OCI-LY7 (cell line): ENCODE results near the gene MARK3. TPM values are rescaled to one million over a fixed set of nuclear protein-coding genes. Genes with fewer than 3 reads are reported as not detected.

Experiments
- BruUV-seq: library from RNA; stranded (reverse); fragments of 400-500 nt; replicated peaks from 2 replicates; lab custom pipeline; 2021; lab: Mats Ljungman, UMichigan
- CTCF ChIA-PET: fragments of 300-600 bp; sonication (Branson Sonifier 250); formaldehyde crosslinking; loops from one replicate; lab custom pipeline; 2022; ENCODE audit warnings: antibody characterized with exemption; ENCODE audit not compliant: unreplicated experiment; lab: Charles Lee
- POLR2A ChIA-PET: fragments of 300-600 bp; sonication (Branson Sonifier 250); formaldehyde crosslinking; loops from one replicate; lab custom pipeline; 2022; ENCODE audit warnings: antibody characterized with exemption; lab: Charles Lee
- DNase-seq: peaks from one replicate; pipeline ENCODE4 v3.0.0-alpha.2; 2015; ENCODE audit warnings: low spot score
- H2AFZ ChIP-seq: fragments of 200-600 bp; sonication (generic), shearing (Covaris generic); 2 replicates; pipeline ENCODE4 v1.6.1; 2014; ENCODE audit warnings: mild to moderate bottlenecking, antibody characterized with exemption, low read length, moderate library complexity
- H3K27ac ChIP-seq: fragments of 200-600 bp; sonication (generic); 2 replicates; pipeline ENCODE4 v1.5.1; 2014; ENCODE audit warnings: mixed run types, low read depth, mild to moderate bottlenecking, moderate library complexity, low read length, inconsistent platforms; ENCODE audit not compliant: poor library complexity, severe bottlenecking
- H3K36me3 ChIP-seq: fragments of 200-600 bp; sonication (generic); 2 replicates; pipeline ENCODE4 v1.6.1; 2014; ENCODE audit warnings: mild to moderate bottlenecking, antibody characterized with exemption, low read length, moderate library complexity, mixed read lengths; ENCODE audit not compliant: insufficient read depth
- H3K4me1 ChIP-seq: fragments of 200-600 bp; sonication (generic); 2 replicates; pipeline ENCODE4 v1.5.1; 2014; ENCODE audit warnings: mild to moderate bottlenecking, low read length; ENCODE audit not compliant: insufficient read depth, poor library complexity, severe bottlenecking
- H3K4me2 ChIP-seq: fragments of 200-600 bp; sonication (generic); 2 replicates; pipeline ENCODE4 v1.6.1; 2014; ENCODE audit warnings: mild to moderate bottlenecking, low read length
- H3K4me3 ChIP-seq: fragments of 200-600 bp; sonication (generic); 2 replicates; pipeline ENCODE4 v1.5.1; 2014; ENCODE audit warnings: mild to moderate bottlenecking, low read depth, low read length; ENCODE audit not compliant: poor library complexity, severe bottlenecking
- H3K79me2 ChIP-seq: fragments of 200-600 bp; sonication (generic); 2 replicates; pipeline ENCODE4 v1.6.1; 2016; ENCODE audit warnings: low read depth, mild to moderate bottlenecking, low read length, moderate library complexity, mixed read lengths; ENCODE audit not compliant: insufficient read depth
- H3K9me2 ChIP-seq: fragments of 200-600 bp; sonication (generic); 2 replicates; pipeline ENCODE4 v1.6.1; 2016; ENCODE audit warnings: mild to moderate bottlenecking, low read length, mixed read lengths; ENCODE audit not compliant: insufficient read depth
- H3K9me3 ChIP-seq: fragments of 200-600 bp; sonication (generic); 2 replicates; pipeline ENCODE4 v1.6.1; 2014; ENCODE audit warnings: mild to moderate bottlenecking, mixed run types, low read length, mixed read lengths
- H4K20me1 ChIP-seq: fragments of 200-600 bp; sonication (generic); 2 replicates; pipeline ENCODE4 v1.6.1; 2014; ENCODE audit warnings: mild to moderate bottlenecking, antibody characterized with exemption, low read length, moderate library complexity, mixed read lengths; ENCODE audit not compliant: insufficient read depth
- CTCF ChIP-seq: fragments of 200-600 bp; sonication (generic); conservative IDR thresholded peaks from 2 replicates; pipeline ENCODE4 v1.5.1; 2014; ENCODE audit warnings: mild to moderate bottlenecking, antibody characterized with exemption, low read length, moderate library complexity, mixed read lengths
- EZH2phosphoT487 ChIP-seq: fragments of 200-600 bp; sonication (generic); IDR thresholded peaks from 2 replicates; pipeline ENCODE4 v1.6.1; 2018; ENCODE audit warnings: low read depth, borderline replicate concordance, mild to moderate bottlenecking, mixed run types, antibody characterized with exemption, low read length, moderate library complexity, mixed read lengths
- intact Hi-C: fragments of 100-400 bp; cut with micrococcal nuclease; formaldehyde crosslinking; loops from one replicate; pipeline ENCODE4 v1.10.0; 2022; ENCODE audit not compliant: unreplicated experiment
- total RNA-seq, 2 experiments: library from RNA; depleted of rRNA in 1 of 2; stranded (reverse); fragments of >200 nt in 1 of 2; shearing (Covaris generic) in 1 of 2; gene quantifications; 2 replicates each; pipeline ENCODE4 v1.2.3, GENCODE V29; 2014 to 2022

The MARK3 gene
- total RNA-seq, 2 experiments from 2014 or later, result 70.8 to 83.6 TPM

- no TSS peak for BruUV-seq
- intact Hi-C loops, result no loop called here
Measured at GRCh38 chr14:103347091-103347815, 38.0 kb upstream of the MARK3 start.

GRCh38 chr14:103348154-103348553 lies 37.1 kb upstream of the MARK3 start:
- ChIA-PET CTCF (no interaction called here), POLR2A (interaction anchor here (0.7 kb wide), 1 partner anchor 14 kb away, joined by 3 read pairs; no protein-coding TSS in a partner anchor)
- DNase-seq, result no peak
- TF ChIP-seq CTCF, result no peak
- TF ChIP-seq EZH2phosphoT487, result no peak
- Histone ChIP-seq H4K20me1 (peaks cover 13% of the 10 kb centered on the region; the same call in 1 of the 2 replicates), H3K4me1 (no peaks in the 10 kb centered on the region), H3K79me2 (no peaks in the 10 kb centered on the region), H3K4me2 (no peak overlapping the region), H3K9me3 (no peaks in the 10 kb centered on the region), H3K36me3 (peaks cover 23% of the 10 kb centered on the region), H3K27ac (no peak overlapping the region), H3K4me3 (no peak overlapping the region), H2AFZ (no peak overlapping the region), H3K9me2 (no peaks in the 10 kb centered on the region)
- no TSS peak for BruUV-seq
- intact Hi-C loops, result no loop called here

More at GRCh38 chr14:103347091-103347815, 38.0 kb upstream of the MARK3 start:
- POLR2A ChIA-PET, result no interaction called here
- Histone ChIP-seq H3K27ac (no peak overlapping the region), H3K36me3 (peaks cover 32% of the 10 kb centered on the region), H3K9me2 (no peaks in the 10 kb centered on the region), H3K4me1 (no peaks in the 10 kb centered on the region), H3K9me3 (no peaks in the 10 kb centered on the region), H3K4me3 (no peak overlapping the region), H3K79me2 (no peaks in the 10 kb centered on the region), H2AFZ (no peak overlapping the region), H3K4me2 (no peak overlapping the region), H4K20me1 (peaks cover 16% of the 10 kb centered on the region; the same call in 1 of the 2 replicates)
- CTCF ChIA-PET, result no interaction called here
- TF ChIP-seq EZH2phosphoT487, result no peak
- DNase-seq, result no peak

GRCh38 chr14:103349982-103350381 lies 35.2 kb upstream of the MARK3 start:
- no peaks in the 10 kb centered on the region for H3K9me3 ChIP-seq
- TF ChIP-seq CTCF (no peak), EZH2phosphoT487 (no peak)
- ChIA-PET POLR2A (no interaction called here), CTCF (no interaction called here)
- H4K20me1 ChIP-seq, result no peaks in the 10 kb centered on the region; the same call in 1 of the 2 replicates
- no peak overlapping the region for H3K4me2 ChIP-seq
- H3K9me2 ChIP-seq, result no peaks in the 10 kb centered on the region
- intact Hi-C loops, result no loop called here
- H3K4me1 ChIP-seq, result no peaks in the 10 kb centered on the region
- no peak overlapping the region for H3K4me3 ChIP-seq
- H3K36me3 ChIP-seq, result peaks cover 5% of the 10 kb centered on the region; the same call in 1 of the 2 replicates
- no TSS peak for BruUV-seq
- DNase-seq, result no peak
- no peaks in the 10 kb centered on the region for H3K79me2 ChIP-seq
- no peak overlapping the region for H3K27ac ChIP-seq
- H2AFZ ChIP-seq, result no peak overlapping the region
